ENCODE results near the gene CTF1. TPM values are rescaled to one million over a fixed set of nuclear protein-coding genes. Genes with fewer than 3 reads are reported as not detected.
A peak's percentile ranks its signal among the peaks of the same experiment; 100 is the strongest.
"Not testable (repeated sequence)": the region's sequence is repeated elsewhere in the genome, so short reads cannot be mapped to it uniquely, and the experiment has no call there.

CTF1 gene
- total RNA-seq, 5 donors from 2014 or later (not counting 1 experiment from before 2014, with no cell fraction given), result 0.38 to 0.47 (median 0.39) TPM; not detected in 2

- H3K36me3 Mint-ChIP-seq, result peaks cover 30% of the 10 kb centered on the region
- Histone ChIP-seq H3K4me3 (ENCODE audit: control insufficient read depth in 1 of 2, extremely low read depth in 1 of 2, low read length in 1 of 2) (no peak overlapping the region), H3K4me1 (ENCODE audit: control insufficient read depth in 1 of 2, extremely low read depth in 1 of 2, insufficient read depth in 2 of 2, low read length in 2 of 2) (peaks cover 0 to 7% of the 10 kb centered on the region in 2 experiments), H3K36me3 (ENCODE audit: control insufficient read depth in 2 of 2, extremely low read depth in 1 of 2, insufficient read depth in 1 of 2, low read length in 1 of 2) (peaks cover 6 to 55% of the 10 kb centered on the region in 2 donors), H3K9me3 (no peaks in the 10 kb centered on the region), H3K27me3 (replicated peaks in 1 of 2; ENCODE audit: control insufficient read depth in 2 of 2, extremely low read depth in 1 of 2, insufficient read depth in 2 of 2, low read length in 1 of 2) (no peaks in the 10 kb centered on the region), H3K27ac (ENCODE audit: low read length) (no peak overlapping the region)
- no peak for ATAC-seq (replicated peaks in 1 of 4)
- WGBS (ENCODE audit: insufficient coverage), result 93% methylated on average over 4 of the region's 9 CpGs
- H3K4me3 Mint-ChIP-seq, result no peak overlapping the region
- peaks cover 22 to 31% (median 23%) of the 10 kb centered on the region in 3 donors for H3K4me1 Mint-ChIP-seq
- ChIA-PET POLR2A (no interaction called here), CTCF (no interaction called here)
- H3K27ac Mint-ChIP-seq, result no peak overlapping the region
- DNase-seq, result no peak
- H3K9me3 Mint-ChIP-seq, result no peaks in the 10 kb centered on the region
- no peaks in the 10 kb centered on the region for H3K27me3 Mint-ChIP-seq
Observed at GRCh38 chr16:30885196-30885595, 11.2 kb upstream of the CTF1 start.

- no peak for ATAC-seq (replicated peaks in 1 of 4)
- Mint-ChIP-seq H3K9me3 (no peaks in the 10 kb centered on the region), H3K4me1 (peaks cover 22 to 31% (median 23%) of the 10 kb centered on the region in 3 donors), H3K27me3 (no peaks in the 10 kb centered on the region), H3K36me3 (peaks cover 30% of the 10 kb centered on the region), H3K4me3 (no peak overlapping the region), H3K27ac (peak overlapping the region in 1 of 2 donors; percentile 28)
- WGBS (ENCODE audit: insufficient coverage), result no CpG with 5 or more reads among the region's 1 CpG
- no peak overlapping the region for H3K4me3 ChIP-seq (ENCODE audit: control insufficient read depth in 1 of 2, extremely low read depth in 1 of 2, low read length in 1 of 2)
- DNase-seq, result no peak
- no peak overlapping the region for H3K27ac ChIP-seq (ENCODE audit: low read length)
- peaks cover 6 to 52% of the 10 kb centered on the region in 2 donors for H3K36me3 ChIP-seq (ENCODE audit: control insufficient read depth in 2 of 2, extremely low read depth in 1 of 2, insufficient read depth in 1 of 2, low read length in 1 of 2)
- no peaks in the 10 kb centered on the region for H3K9me3 ChIP-seq
- ChIA-PET POLR2A (no interaction called here), CTCF (no interaction called here)
- H3K27me3 ChIP-seq (replicated peaks in 1 of 2; ENCODE audit: control insufficient read depth in 2 of 2, extremely low read depth in 1 of 2, insufficient read depth in 2 of 2, low read length in 1 of 2), result no peaks in the 10 kb centered on the region
- H3K4me1 ChIP-seq (ENCODE audit: control insufficient read depth in 1 of 2, extremely low read depth in 1 of 2, insufficient read depth in 2 of 2, low read length in 2 of 2), result peaks cover 0 to 7% of the 10 kb centered on the region in 2 experiments
Observed at GRCh38 chr16:30886145-30886544, 10.3 kb upstream of the CTF1 start.

GRCh38 chr16:30887927-30888326 is 8.5 kb upstream of the CTF1 start:
- Mint-ChIP-seq H3K4me3 (no peak overlapping the region), H3K27me3 (no peaks in the 10 kb centered on the region), H3K36me3 (peaks cover 23% of the 10 kb centered on the region), H3K4me1 (peaks cover 20 to 24% (median 23%) of the 10 kb centered on the region in 3 donors), H3K9me3 (no peaks in the 10 kb centered on the region), H3K27ac (no peak overlapping the region)
- Histone ChIP-seq H3K4me1 (ENCODE audit: control insufficient read depth in 1 of 2, extremely low read depth in 1 of 2, insufficient read depth in 2 of 2, low read length in 2 of 2) (peaks cover 2 to 12% of the 10 kb centered on the region in 2 experiments), H3K27me3 (replicated peaks in 1 of 2; ENCODE audit: control insufficient read depth in 2 of 2, extremely low read depth in 1 of 2, insufficient read depth in 2 of 2, low read length in 1 of 2) (no peaks in the 10 kb centered on the region), H3K27ac (ENCODE audit: low read length) (no peak overlapping the region), H3K4me3 (ENCODE audit: control insufficient read depth in 1 of 2, extremely low read depth in 1 of 2, low read length in 1 of 2) (no peak overlapping the region), H3K9me3 (no peaks in the 10 kb centered on the region), H3K36me3 (ENCODE audit: control insufficient read depth in 2 of 2, extremely low read depth in 1 of 2, insufficient read depth in 1 of 2, low read length in 1 of 2) (peaks cover 6 to 62% of the 10 kb centered on the region in 2 donors)
- ATAC-seq (replicated peaks in 1 of 4) (no peak), DNase-seq (no peak)
- WGBS (ENCODE audit: insufficient coverage), result 96% methylated on average over 4 of the region's 9 CpGs
- POLR2A ChIA-PET, result no interaction called here
- CTCF ChIA-PET, result interaction anchor here (0.6 kb wide), 3 partner anchors 14 to 73 kb away, joined by 3 read pairs; no protein-coding TSS in a partner anchor

GRCh38 chr16:30888856-30889499 is 7.4 kb upstream of the CTF1 start:
- no peaks in the 10 kb centered on the region for H3K9me3 Mint-ChIP-seq
- Histone ChIP-seq H3K27ac (ENCODE audit: low read length) (no peak overlapping the region), H3K9me3 (no peaks in the 10 kb centered on the region), H3K27me3 (replicated peaks in 1 of 2; ENCODE audit: control insufficient read depth in 2 of 2, extremely low read depth in 1 of 2, insufficient read depth in 2 of 2, low read length in 1 of 2) (no peaks in the 10 kb centered on the region), H3K4me3 (ENCODE audit: control insufficient read depth in 1 of 2, extremely low read depth in 1 of 2, low read length in 1 of 2) (no peak overlapping the region), H3K36me3 (ENCODE audit: control insufficient read depth in 2 of 2, extremely low read depth in 1 of 2, insufficient read depth in 1 of 2, low read length in 1 of 2) (peaks cover 6 to 59% of the 10 kb centered on the region in 2 donors), H3K4me1 (ENCODE audit: control insufficient read depth in 1 of 2, extremely low read depth in 1 of 2, insufficient read depth in 2 of 2, low read length in 2 of 2) (peaks cover 8 to 20% of the 10 kb centered on the region in 2 experiments)
- ChIA-PET POLR2A (no interaction called here), CTCF (no interaction called here)
- DNase-seq, result no peak
- H3K27ac Mint-ChIP-seq, result peak overlapping the region in 1 of 2 donors; percentile 22
- WGBS (ENCODE audit: insufficient coverage), result 94% methylated on average over 7 of the region's 8 CpGs
- H3K36me3 Mint-ChIP-seq, result peaks cover 22% of the 10 kb centered on the region
- ATAC-seq (replicated peaks in 1 of 4), result no peak
- H3K4me3 Mint-ChIP-seq, result no peak overlapping the region
- peaks cover 22 to 28% (median 24%) of the 10 kb centered on the region in 3 donors for H3K4me1 Mint-ChIP-seq
- H3K27me3 Mint-ChIP-seq, result no peaks in the 10 kb centered on the region

GRCh38 chr16:30889721-30890120 is 6.7 kb upstream of the CTF1 start:
- Histone ChIP-seq H3K4me1 (ENCODE audit: control insufficient read depth in 1 of 2, extremely low read depth in 1 of 2, insufficient read depth in 2 of 2, low read length in 2 of 2) (peaks cover 8 to 24% of the 10 kb centered on the region in 2 experiments), H3K27ac (ENCODE audit: low read length) (no peak overlapping the region), H3K9me3 (no peaks in the 10 kb centered on the region), H3K4me3 (ENCODE audit: control insufficient read depth in 1 of 2, extremely low read depth in 1 of 2, low read length in 1 of 2) (no peak overlapping the region), H3K36me3 (ENCODE audit: control insufficient read depth in 2 of 2, extremely low read depth in 1 of 2, insufficient read depth in 1 of 2, low read length in 1 of 2) (peaks cover 6 to 54% of the 10 kb centered on the region in 2 donors), H3K27me3 (replicated peaks in 1 of 2; ENCODE audit: control insufficient read depth in 2 of 2, extremely low read depth in 1 of 2, insufficient read depth in 2 of 2, low read length in 1 of 2) (no peaks in the 10 kb centered on the region)
- Mint-ChIP-seq H3K27me3 (no peaks in the 10 kb centered on the region), H3K4me1 (peaks cover 26 to 33% (median 30%) of the 10 kb centered on the region in 3 donors), H3K4me3 (peak overlapping the region in 1 of 3 donors; percentile 3), H3K36me3 (peaks cover 21% of the 10 kb centered on the region), H3K27ac (no peak overlapping the region), H3K9me3 (no peaks in the 10 kb centered on the region)
- ATAC-seq (replicated peaks in 1 of 4), result no peak
- POLR2A ChIA-PET, result interaction anchor here (0.6 kb wide), 2 partner anchors 10 to 85 kb away, joined by 3 to 7 read pairs; no protein-coding TSS in a partner anchor
- WGBS (ENCODE audit: insufficient coverage), result 87% methylated on average over 5 of the region's 5 CpGs
- CTCF ChIA-PET, result interaction anchor here in 1 of 2 donors (0.7 kb wide), 1 partner anchor 533 kb away, joined by 4 read pairs; no protein-coding TSS in a partner anchor
- DNase-seq, result no peak

GRCh38 chr16:30891043-30891823 is 5.2 kb upstream of the CTF1 start:
- not testable (repeated sequence) for H3K27ac ChIP-seq (ENCODE audit: low read length); H3K9me3 Mint-ChIP-seq; H3K4me3 ChIP-seq (ENCODE audit: control insufficient read depth in 1 of 2, extremely low read depth in 1 of 2, low read length in 1 of 2); H3K9me3 ChIP-seq; DNase-seq; H3K27me3 ChIP-seq (replicated peaks in 1 of 2; ENCODE audit: control insufficient read depth in 2 of 2, extremely low read depth in 1 of 2, insufficient read depth in 2 of 2, low read length in 1 of 2); H3K27me3 Mint-ChIP-seq; H3K4me3 Mint-ChIP-seq; ATAC-seq (replicated peaks in 1 of 4)
- CTCF ChIA-PET, result interaction anchor here (0.6 to 1.4 kb wide), 4 partner anchors 9 to 1043 kb away, joined by 3 to 6 read pairs (median 4); no protein-coding TSS in a partner anchor
- WGBS (ENCODE audit: insufficient coverage), result 100% methylated on average over 5 of the region's 15 CpGs
- H3K4me1 Mint-ChIP-seq, result peaks cover 31 to 39% (median 36%) of the 10 kb centered on the region in 3 donors
- Histone ChIP-seq H3K4me1 (ENCODE audit: control insufficient read depth in 1 of 2, extremely low read depth in 1 of 2, insufficient read depth in 2 of 2, low read length in 2 of 2) (peaks cover 10 to 28% of the 10 kb centered on the region in 2 experiments), H3K36me3 (ENCODE audit: control insufficient read depth in 2 of 2, extremely low read depth in 1 of 2, insufficient read depth in 1 of 2, low read length in 1 of 2) (peaks cover 2 to 38% of the 10 kb centered on the region in 2 donors)
- POLR2A ChIA-PET, result interaction anchor here in 1 of 2 donors (0.5 kb wide), 1 partner anchor 92 kb away, joined by 6 read pairs; no protein-coding TSS in a partner anchor
- peaks cover 16% of the 10 kb centered on the region for H3K36me3 Mint-ChIP-seq
- H3K27ac Mint-ChIP-seq, result peak overlapping the region; percentile 52 to 63

All from T-cell (primary cell).